H9 (cell line): ENCODE measurements around the gene KRT36. TPM values are rescaled to one million over a fixed set of nuclear protein-coding genes. Genes with fewer than 3 reads are reported as not detected.

Experiments used
- DNase-seq: peaks from one replicate; pipeline ENCODE4 v3.0.0-alpha.2; 2017
- H2AFZ ChIP-seq: one replicate; pipeline ENCODE4 v1.6.1; 2013; ENCODE audit warnings: mild to moderate bottlenecking, low read length, control low read depth, moderate library complexity
- H2AK5ac ChIP-seq: 2 replicates; pipeline ENCODE4 v1.6.1; 2013; ENCODE audit warnings: low read length, control low read depth, mixed read lengths; ENCODE audit not compliant: insufficient read length
- H2BK120ac ChIP-seq: one replicate; pipeline ENCODE4 v1.6.1; 2013; ENCODE audit warnings: low read depth, mild to moderate bottlenecking, low read length, control low read depth, inconsistent platforms; ENCODE audit not compliant: poor library complexity, severe bottlenecking
- H2BK12ac ChIP-seq: 2 replicates; pipeline ENCODE4 v1.6.1; 2013; ENCODE audit warnings: low read length, control low read depth, mixed read lengths, low read depth; ENCODE audit not compliant: insufficient read length
- H2BK15ac ChIP-seq: 2 replicates; pipeline ENCODE4 v1.6.1; 2013; ENCODE audit warnings: low read depth, low read length, control low read depth
- H2BK20ac ChIP-seq: one replicate; pipeline ENCODE4 v1.6.1; 2013; ENCODE audit warnings: low read depth, mild to moderate bottlenecking, low read length, control low read depth, inconsistent platforms; ENCODE audit not compliant: poor library complexity, severe bottlenecking
- H2BK5ac ChIP-seq: 2 replicates; pipeline ENCODE4 v1.6.1; 2013; ENCODE audit warnings: low read length, control low read depth, mixed read lengths; ENCODE audit not compliant: insufficient read length
- H3K14ac ChIP-seq: 2 replicates; pipeline ENCODE4 v1.6.1; 2013; ENCODE audit warnings: low read length, control low read depth; ENCODE audit not compliant: insufficient read depth
- H3K18ac ChIP-seq: 2 replicates; pipeline ENCODE4 v1.6.1; 2013; ENCODE audit warnings: low read depth, mild to moderate bottlenecking, mixed read lengths, low read length, control low read depth; ENCODE audit not compliant: insufficient read length
- H3K23ac ChIP-seq: 2 replicates; pipeline ENCODE4 v1.6.1; 2013; ENCODE audit warnings: low read length, control low read depth, mixed read lengths, low read depth; ENCODE audit not compliant: insufficient read length
- H3K23me2 ChIP-seq: 2 replicates; pipeline ENCODE4 v1.6.1; 2013; ENCODE audit warnings: low read depth, mild to moderate bottlenecking, mixed read lengths, low read length, control low read depth; ENCODE audit not compliant: insufficient read length, poor library complexity, severe bottlenecking
- H3K27ac ChIP-seq: 2 replicates; pipeline ENCODE4 v1.5.1; 2013; ENCODE audit warnings: low read length, control low read depth, mixed read lengths, low read depth; ENCODE audit not compliant: insufficient read length
- H3K27me3 ChIP-seq: 2 replicates; pipeline ENCODE4 v1.6.1; 2013; ENCODE audit warnings: low read length, control low read depth, inconsistent platforms; ENCODE audit not compliant: insufficient read depth
- H3K4ac ChIP-seq: 2 replicates; pipeline ENCODE4 v1.6.1; 2013; ENCODE audit warnings: low read depth, mild to moderate bottlenecking, control low read depth, inconsistent platforms, low read length, moderate library complexity
- H3K4me1 ChIP-seq: 2 replicates; pipeline ENCODE4 v1.6.1; 2013; ENCODE audit warnings: low read length, control low read depth, inconsistent platforms; ENCODE audit not compliant: insufficient read depth
- H3K4me2 ChIP-seq: 2 replicates; pipeline ENCODE4 v1.6.1; 2013; ENCODE audit warnings: low read length, control low read depth, mixed read lengths; ENCODE audit not compliant: insufficient read length, insufficient read depth
- H3K56ac ChIP-seq: 2 replicates; pipeline ENCODE4 v1.6.1; 2013; ENCODE audit warnings: low read depth, mild to moderate bottlenecking, mixed read lengths, low read length, control low read depth; ENCODE audit not compliant: insufficient read length
- H3K79me1 ChIP-seq: 2 replicates; pipeline ENCODE4 v1.6.1; 2013; ENCODE audit warnings: low read depth, mild to moderate bottlenecking, moderate library complexity, low read length, control low read depth, inconsistent platforms; ENCODE audit not compliant: insufficient read depth, poor library complexity, severe bottlenecking
- H3K79me2 ChIP-seq: 2 replicates; pipeline ENCODE4 v1.6.1; 2013; ENCODE audit warnings: low read length, control low read depth, inconsistent platforms; ENCODE audit not compliant: insufficient read depth
- H3K9ac ChIP-seq: 2 replicates; pipeline ENCODE4 v1.6.1; 2013; ENCODE audit warnings: low read length, control low read depth, mixed read lengths; ENCODE audit not compliant: insufficient read length; ENCODE audit errors: extremely low read depth
- H3K9me3 ChIP-seq: one replicate; pipeline ENCODE4 v1.6.1; 2013; ENCODE audit warnings: low read depth, low read length, inconsistent platforms; ENCODE audit not compliant: control insufficient read depth
- H3T11ph ChIP-seq: one replicate; pipeline ENCODE4 v1.6.1; 2013; ENCODE audit warnings: mild to moderate bottlenecking, low read length, control low read depth, inconsistent platforms
- H4K20me1 ChIP-seq: one replicate; pipeline ENCODE4 v1.6.1; 2013; ENCODE audit not compliant: control insufficient read depth, insufficient read length, insufficient read depth
- H4K5ac ChIP-seq: 2 replicates; pipeline ENCODE4 v1.6.1; 2013; ENCODE audit warnings: low read depth, mild to moderate bottlenecking, mixed read lengths, low read length, control low read depth; ENCODE audit not compliant: insufficient read length
- H4K8ac ChIP-seq: replicated peaks from 2 replicates; pipeline ENCODE4 v1.6.1; 2013; ENCODE audit warnings: low read length, control low read depth, mixed read lengths, low read depth; ENCODE audit not compliant: insufficient read length
- H4K91ac ChIP-seq: 2 replicates; pipeline ENCODE4 v1.6.1; 2013; ENCODE audit warnings: low read depth, mild to moderate bottlenecking, moderate library complexity, mixed read lengths, low read length, control low read depth; ENCODE audit not compliant: insufficient read length
- H3K27ac Mint-ChIP-seq, 3 experiments: 2 replicates in 2 of 3; 3 replicates in 1 of 3; pipeline ENCODE4 v1.8.0; 2020 to 2021; ENCODE audit warnings: mixed read lengths in 3 of 3, mild to moderate bottlenecking in 1 of 3, moderate library complexity in 1 of 3
- H3K27me3 Mint-ChIP-seq: 2 replicates; pipeline ENCODE4 v1.8.0; 2021; ENCODE audit warnings: low read depth, mild to moderate bottlenecking, moderate library complexity, mixed read lengths
- H3K36me3 Mint-ChIP-seq, 3 experiments: 2 replicates in 2 of 3; 3 replicates in 1 of 3; pipeline ENCODE4 v1.8.0; 2020 to 2021; ENCODE audit warnings: low read depth in 3 of 3, mixed read lengths in 3 of 3; ENCODE audit not compliant: insufficient read depth in 1 of 3
- H3K4me1 Mint-ChIP-seq, 2 experiments: 2 replicates each; pipeline ENCODE4 v1.8.0; 2020; ENCODE audit warnings: mixed read lengths in 2 of 2
- H3K4me3 Mint-ChIP-seq, 2 experiments: 2 replicates in 1 of 2; 3 replicates in 1 of 2; pipeline ENCODE4 v1.8.0; 2020 to 2021; ENCODE audit warnings: mild to moderate bottlenecking in 2 of 2, mixed read lengths in 2 of 2, moderate library complexity in 1 of 2
- H3K9me3 Mint-ChIP-seq, 2 experiments: 2 replicates in 1 of 2; 3 replicates in 1 of 2; pipeline ENCODE4 v1.8.0; 2020; ENCODE audit warnings: mild to moderate bottlenecking in 2 of 2, mixed read lengths in 2 of 2, moderate library complexity in 1 of 2
- CTCF ChIP-seq: fragments of 200-600 bp; sonication (generic); conservative IDR thresholded peaks from 3 replicates; pipeline ENCODE4 v1.8.0; 2021; ENCODE audit warnings: antibody characterized with exemption, mild to moderate bottlenecking
- WGBS: extraction: QIAGEN DNeasy Blood & Tissue Kit; methylation state at CpG from one replicate; pipeline ENCODE4 v1.1.7; 2013; ENCODE audit warnings: missing lambda C conversion rate, low lambda C conversion rate, mixed read lengths; ENCODE audit not compliant: insufficient read length; ENCODE audit errors: extremely low coverage; 5-methylcytosine and 5-hydroxymethylcytosine counted together
- total RNA-seq: library from RNA; stranded (reverse); gene quantifications from 2 replicates; pipeline ENCODE4 v1.2.1, GENCODE V29; 2021

The KRT36 gene
- total RNA-seq, 1 experiment from 2014 or later, result not detected

DNA sequence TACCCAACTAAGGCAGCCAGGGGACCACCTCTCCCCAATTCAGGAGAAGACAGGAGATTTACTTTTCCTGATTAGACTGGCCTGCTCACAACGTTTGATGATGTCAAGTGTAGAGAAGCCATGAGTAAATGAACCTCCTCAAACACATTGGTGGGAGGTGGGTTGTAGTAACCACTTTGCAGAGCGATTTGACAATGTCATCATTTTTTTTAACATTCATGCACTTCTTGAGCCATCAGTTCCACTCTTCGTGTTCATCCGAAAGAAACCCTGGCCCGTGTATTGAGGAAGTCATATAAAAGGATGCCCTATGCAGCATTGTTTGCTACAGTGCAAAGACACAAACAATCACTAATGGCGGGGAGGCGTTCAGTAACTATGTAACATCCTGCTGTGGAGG is 43.9 kb upstream of the KRT36 start:
- WGBS, result no CpG with 5 or more reads among the region's 7 CpGs
- no peak overlapping the region for H3K9ac ChIP-seq
- peaks cover 3% of the 10 kb centered on the region for H3K23me2 ChIP-seq
- H4K20me1 ChIP-seq, result no peaks in the 10 kb centered on the region
- TF ChIP-seq CTCF, result no peak
- no peak overlapping the region for H3K14ac ChIP-seq
- Mint-ChIP-seq H3K27me3 (peaks cover 26% of the 10 kb centered on the region), H3K4me3 (no peak overlapping the region), H3K36me3 (no peaks in the 10 kb centered on the region), H3K9me3 (no peaks in the 10 kb centered on the region; a peak in 1 of 5 replicates), H3K27ac (no peak overlapping the region), H3K4me1 (peaks cover 40 to 53% of the 10 kb centered on the region in 2 experiments)
- no peak overlapping the region for H2BK15ac ChIP-seq
- no peak overlapping the region for H3K4ac ChIP-seq
- H3K4me1 ChIP-seq, result peaks cover 2% of the 10 kb centered on the region; the same call in 1 of the 2 replicates
- H2BK120ac ChIP-seq, result no peak overlapping the region
- no peak overlapping the region for H3T11ph ChIP-seq
- no peak for DNase-seq
- H3K79me2 ChIP-seq, result no peaks in the 10 kb centered on the region
- no peak overlapping the region for H2BK5ac ChIP-seq
- no peak overlapping the region for H4K8ac ChIP-seq
- no peak overlapping the region for H2AK5ac ChIP-seq
- H2BK20ac ChIP-seq, result no peak overlapping the region
- no peak overlapping the region for H3K4me2 ChIP-seq
- no peaks in the 10 kb centered on the region for H3K9me3 ChIP-seq
- H3K56ac ChIP-seq, result no peak overlapping the region
- H3K23ac ChIP-seq, result no peak overlapping the region
- H3K27me3 ChIP-seq, result no peaks in the 10 kb centered on the region
- H4K91ac ChIP-seq, result no peak overlapping the region
- no peak overlapping the region for H3K27ac ChIP-seq
- H2AFZ ChIP-seq, result no peak overlapping the region
- H2BK12ac ChIP-seq, result no peak overlapping the region
- no peaks in the 10 kb centered on the region for H3K79me1 ChIP-seq
- H3K18ac ChIP-seq, result no peak overlapping the region
- no peak overlapping the region for H4K5ac ChIP-seq
